Stimulated activated CD8-positive, alpha-beta memory T cell treated with anti-CD3 and anti-CD28 coated beads, Interleukin-7, amount 100 ng/mL, for 1 hour (primary cell): Measurements from ENCODE around the gene FSD2.
"Not testable (repeated sequence)": the region's sequence is repeated elsewhere in the genome, so short reads cannot be mapped to it uniquely, and the experiment has no call there.

Experiments
- DNase-seq, 2 donors: peaks; one replicate each; pipeline ENCODE4 v3.0.0-alpha.2; 2020; ENCODE audit warnings: low read depth in 2 of 2

FSD2 gene

GRCh38 chr15:82793737-82794136, 12.1 kb downstream of the FSD2 start:
- no peak for DNase-seq

DNA sequence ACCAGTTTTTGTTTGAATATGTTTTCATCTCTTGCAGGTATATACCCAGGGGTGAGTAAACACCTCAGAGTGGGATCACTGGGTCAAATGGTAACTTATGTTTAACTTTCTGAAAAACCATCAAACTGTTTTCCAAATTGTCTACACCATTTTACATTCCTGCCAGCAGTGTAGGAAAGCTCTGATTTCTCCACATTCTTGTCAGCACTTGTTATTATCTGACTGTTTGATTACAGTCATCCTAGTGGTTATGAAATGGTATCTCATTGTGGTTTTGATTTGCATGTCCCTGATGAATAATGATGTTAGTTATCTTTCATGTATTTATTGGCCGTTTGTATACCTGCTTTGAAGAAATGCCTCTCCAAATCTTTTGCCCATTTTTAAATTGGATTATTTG, 13.8 kb downstream of the FSD2 start:
- DNase-seq = no peak

DNA sequence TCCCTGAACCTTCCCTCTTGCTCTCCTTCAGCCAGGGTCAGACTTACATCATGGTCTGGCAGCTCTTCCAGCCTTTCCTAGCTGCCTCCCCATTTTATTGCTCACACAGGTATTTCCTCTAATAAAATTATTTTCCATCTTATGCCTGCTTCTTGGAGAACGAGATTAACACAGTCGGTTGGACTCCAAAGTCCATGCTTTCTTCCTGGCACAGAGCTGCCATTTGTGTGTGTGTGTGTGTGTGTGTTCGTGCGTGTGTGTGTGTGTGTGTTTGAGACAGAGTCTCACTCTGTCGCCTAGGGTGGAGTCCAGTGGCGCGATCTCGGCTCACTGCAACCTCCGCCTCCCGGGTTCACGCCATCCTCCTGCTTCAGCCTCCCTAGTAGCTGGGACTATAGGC, 15.5 kb downstream of the FSD2 start:
- DNase-seq = no peak

DNA sequence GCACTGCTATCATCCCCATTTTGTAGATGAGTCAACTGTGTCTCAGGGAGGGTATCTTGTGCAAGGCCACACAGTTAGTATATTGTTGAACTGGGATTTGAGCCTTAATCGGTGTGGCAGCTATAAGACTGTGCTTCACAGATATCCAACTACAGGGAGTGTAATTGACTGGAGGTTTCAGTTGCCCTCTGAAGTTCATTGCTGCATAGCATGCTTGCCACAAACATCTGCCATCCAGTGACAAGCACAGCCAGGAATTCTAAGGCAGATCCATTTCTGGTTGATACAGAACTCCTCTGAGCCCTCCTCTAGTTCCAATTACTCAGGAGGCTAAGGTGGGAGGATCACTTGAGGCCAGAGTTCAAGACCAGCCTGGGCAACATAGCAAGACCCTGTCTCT, 16.4 kb downstream of the FSD2 start:
- no peak for DNase-seq

GRCh38 chr15:82788496-82788895, 17.4 kb downstream of the FSD2 start:
- no peak for DNase-seq

GRCh38 chr15:82781349-82781748, 24.5 kb downstream of the FSD2 start:
- DNase-seq = no peak

DNA sequence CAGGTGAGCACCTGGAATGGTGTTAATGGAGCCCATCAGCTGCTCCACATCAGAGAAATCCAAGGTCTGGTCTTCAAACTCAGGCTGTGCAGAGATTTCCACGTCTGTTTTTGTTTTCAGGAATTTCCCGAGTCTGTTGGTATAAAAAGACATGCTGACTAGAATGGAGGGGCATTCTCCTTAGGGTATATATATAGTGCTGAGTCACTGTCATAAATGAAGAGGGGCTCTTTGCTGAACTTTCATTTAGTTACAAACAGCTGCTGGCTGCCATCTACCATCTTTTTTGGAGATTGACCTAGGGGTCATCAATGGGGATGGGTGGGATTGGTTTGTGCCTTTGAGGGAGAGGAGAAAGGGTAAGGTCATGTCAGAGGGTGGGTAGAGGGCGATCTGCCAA, 27.1 kb downstream of the FSD2 start:
- no peak for DNase-seq

DNA sequence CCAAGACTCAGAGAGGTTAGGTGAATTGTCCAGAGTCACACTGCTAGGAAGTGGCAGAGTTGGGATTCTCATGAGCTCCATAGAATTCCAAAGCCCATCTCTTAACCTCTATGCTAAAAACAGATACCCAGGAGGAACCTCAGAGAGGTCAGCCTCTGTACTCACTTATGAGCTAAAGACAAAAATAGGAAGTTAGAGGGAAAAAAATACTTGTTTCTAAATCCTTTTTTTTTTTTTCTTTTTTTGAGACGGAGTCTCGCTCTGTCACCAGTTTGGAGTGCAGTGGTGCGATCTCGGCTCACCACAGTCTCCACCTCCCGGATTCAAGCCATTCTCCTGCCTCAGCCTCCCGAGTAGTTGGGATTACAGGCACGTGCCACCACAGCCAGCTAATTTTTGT, 31.4 kb downstream of the FSD2 start:
- DNase-seq = no peak

GRCh38 chr15:82771789-82772607, 33.9 kb downstream of the FSD2 start:
- DNase-seq = no peak

DNA sequence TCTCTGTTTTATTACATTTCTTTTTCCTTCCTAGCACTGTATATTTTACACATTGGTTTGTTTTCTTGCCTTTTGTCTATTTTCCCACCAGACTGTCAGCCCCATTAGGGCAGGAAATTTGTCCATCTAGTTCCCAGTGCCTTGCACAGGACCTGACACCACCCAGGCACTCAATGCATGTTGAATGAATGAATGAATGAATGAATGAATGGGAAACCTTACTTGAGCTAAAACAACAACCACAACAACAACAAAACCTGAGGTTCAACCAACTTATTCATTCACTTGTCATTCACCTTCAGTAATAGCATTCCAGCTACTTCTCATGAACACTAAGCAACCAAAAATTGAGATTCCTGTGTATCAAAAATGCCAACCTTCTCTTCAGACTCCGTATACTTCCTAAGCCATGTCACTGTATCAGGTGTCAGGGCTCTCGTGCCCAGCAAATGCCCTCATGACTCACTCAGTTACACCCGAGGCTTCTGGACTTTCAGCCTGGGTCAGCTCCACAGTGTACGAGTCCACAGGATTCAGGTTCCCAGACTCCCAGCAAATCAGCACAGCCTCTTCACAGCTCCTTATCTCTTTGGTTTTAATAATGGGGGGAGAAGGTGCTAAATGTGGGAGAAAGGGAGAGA, 37.3 kb downstream of the FSD2 start:
- DNase-seq = no peak

GRCh38 chr15:82767163-82767829, 38.6 kb downstream of the FSD2 start:
- no peak for DNase-seq

DNA sequence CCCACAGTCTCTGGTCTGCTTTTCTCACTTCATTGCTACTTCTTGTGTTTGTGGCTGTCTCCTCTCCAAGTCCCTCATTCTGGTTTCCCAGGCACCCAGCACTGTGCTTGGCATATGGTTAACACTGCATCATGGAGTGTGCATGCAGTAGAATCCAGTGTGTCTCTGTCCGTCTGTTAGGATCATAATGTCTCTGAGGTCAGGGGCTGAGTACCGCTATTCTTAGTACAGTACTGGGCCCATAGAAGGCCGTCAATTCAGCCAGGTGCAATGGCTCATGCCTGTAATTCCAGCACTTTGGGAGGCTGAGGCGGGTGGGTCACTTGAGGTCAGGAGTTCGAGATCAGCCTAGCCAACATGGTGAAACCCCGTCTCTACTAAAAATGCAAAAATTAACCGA, 39.7 kb downstream of the FSD2 start:
- DNase-seq = not testable (repeated sequence)

- no peak for DNase-seq
Observed at GRCh38 chr15:82764740-82765139, 41.1 kb downstream of the FSD2 start.

DNA sequence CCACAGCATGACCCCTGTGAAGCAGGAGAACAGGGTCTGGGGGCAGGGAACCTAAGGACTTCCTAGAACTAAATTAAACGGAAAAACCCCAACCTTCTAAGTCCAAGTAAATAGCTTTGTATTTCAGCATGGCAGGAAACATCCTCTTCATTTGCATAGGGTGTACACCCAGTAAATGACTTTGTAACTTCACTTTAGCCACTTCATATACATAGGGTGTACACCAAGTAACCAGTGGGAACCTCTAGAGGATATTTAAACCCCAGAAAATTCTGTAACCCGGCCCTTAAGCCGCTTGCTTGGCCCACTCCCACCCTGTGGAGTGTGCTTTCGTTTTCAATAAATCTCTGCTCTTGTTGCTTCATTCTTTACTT, 41.8 kb downstream of the FSD2 start:
- no peak for DNase-seq

- DNase-seq = no peak
Observed at GRCh38 chr15:82763361-82764116, 42.3 kb downstream of the FSD2 start.

DNA sequence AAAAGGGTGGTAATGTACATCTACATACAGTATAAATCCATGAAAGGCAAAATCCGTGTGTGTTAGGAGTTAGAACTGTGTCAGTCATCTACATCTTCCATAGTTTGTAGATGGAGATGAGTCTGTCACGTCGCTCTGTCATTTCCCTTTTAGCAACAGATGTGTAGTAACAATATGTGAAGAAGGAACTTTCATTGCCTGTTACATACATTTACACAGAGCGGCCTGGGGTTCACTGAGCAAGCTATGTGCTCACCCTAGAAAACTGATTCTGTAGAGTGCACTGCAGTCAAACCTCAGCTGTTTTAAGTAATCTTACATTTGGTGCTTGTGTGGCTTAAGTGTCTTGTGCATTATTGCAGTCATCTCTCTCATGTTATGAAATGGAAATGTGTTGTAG, 54.6 kb downstream of the FSD2 start:
- no peak for DNase-seq

GRCh38 chr15:82750831-82751180, 55.1 kb downstream of the FSD2 start:
- DNase-seq = no peak

DNA sequence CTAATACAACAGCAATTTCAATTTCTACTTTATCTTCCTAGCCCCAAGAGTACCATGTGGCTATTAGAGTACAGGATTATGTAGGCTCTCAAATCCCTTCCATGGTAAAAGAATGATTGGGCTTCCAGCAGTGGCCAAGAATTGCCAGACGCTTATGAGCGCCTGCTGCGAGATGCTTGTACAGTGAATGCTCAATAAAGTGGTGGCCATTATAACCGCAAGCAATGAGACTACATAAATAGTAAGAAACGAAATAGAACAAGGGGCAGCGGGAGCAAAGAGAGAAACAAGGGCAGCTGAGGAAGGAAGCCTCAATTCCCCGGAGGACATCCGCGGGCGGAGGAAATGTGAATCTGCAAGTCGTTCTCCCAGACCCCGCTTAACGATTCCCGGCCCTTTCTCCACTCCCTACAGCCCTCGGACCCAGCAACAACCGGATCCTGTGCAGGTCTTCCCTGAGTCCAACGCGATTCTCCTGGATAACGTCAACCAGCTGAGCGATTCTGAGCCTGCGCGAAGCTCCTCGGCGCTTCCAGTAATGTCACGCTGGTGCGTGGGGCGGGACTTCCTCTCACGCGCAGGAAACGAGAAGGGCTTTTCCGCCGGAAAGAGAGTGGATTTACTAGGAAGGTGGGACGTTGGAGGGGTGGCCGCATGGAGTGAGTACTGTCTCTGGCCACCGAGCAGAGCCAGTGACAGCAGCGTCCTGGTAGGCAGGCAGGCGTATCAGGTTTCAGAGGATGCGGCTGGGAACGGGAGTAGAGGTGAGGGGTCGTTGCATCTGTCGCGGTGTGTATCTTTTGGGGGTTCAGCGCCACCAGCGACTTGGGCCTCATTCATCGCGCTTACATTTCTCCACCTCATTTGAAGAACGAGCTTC, 55.7 kb downstream of the FSD2 start:
- peak; percentile 61 to 69 for DNase-seq

DNA sequence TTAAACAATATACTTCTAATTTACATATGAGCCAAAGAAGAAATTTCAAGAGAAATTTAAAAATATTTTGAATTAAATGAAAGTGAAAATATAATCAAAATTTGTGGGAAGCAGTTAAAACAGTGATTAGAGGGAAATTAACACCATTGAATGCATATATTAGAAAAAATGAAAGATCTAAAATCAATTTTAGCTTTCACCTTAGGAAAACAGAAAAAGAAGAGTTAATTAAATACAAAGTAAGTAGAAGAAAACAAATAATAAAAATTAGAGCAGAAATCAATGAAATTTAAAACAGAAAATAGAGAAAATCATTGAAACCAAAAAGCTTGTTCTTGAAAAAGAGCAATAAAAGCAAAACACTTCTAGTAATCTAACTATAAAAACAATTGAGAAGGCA, 57.6 kb downstream of the FSD2 start:
- DNase-seq = no peak

DNA sequence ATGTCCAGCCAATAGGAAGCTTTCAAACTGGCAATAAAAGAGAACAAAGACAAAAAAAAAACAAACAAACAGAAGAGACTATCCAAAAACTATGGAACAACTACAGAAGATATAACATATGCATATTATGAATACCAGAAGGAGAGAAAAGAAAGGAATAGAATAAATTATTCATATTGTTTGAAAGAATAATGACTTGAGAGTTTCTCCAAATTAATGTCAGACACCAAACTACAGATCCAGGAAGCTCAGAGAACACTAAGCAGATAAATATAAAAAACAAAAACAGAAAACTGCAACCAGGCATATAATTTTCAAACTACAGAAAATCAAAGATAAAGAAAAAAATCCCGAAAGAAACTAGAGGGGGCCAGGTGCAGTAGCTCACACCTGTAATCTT, 62.1 kb downstream of the FSD2 start:
- DNase-seq = no peak

- DNase-seq = no peak
Observed at GRCh38 chr15:82742134-82742533, 63.7 kb downstream of the FSD2 start.
